ENCODE data around the gene CA10.

CA10 gene

GRCh38 chr17:51702963-51703360 is 455.6 kb downstream of the CA10 start:
- no peaks in the 10 kb centered on the region for H3K27me3 ChIP-seq (ENCODE audit: insufficient read depth, low read length, poor library complexity)
- no peak overlapping the region for H3K27ac ChIP-seq (ENCODE audit: low read length)
- H3K36me3 ChIP-seq (ENCODE audit: insufficient read depth, low read length): no peaks in the 10 kb centered on the region
- DNase-seq (no peak), ATAC-seq (ENCODE audit: insufficient read depth, low read depth) (no peak)
- no peak overlapping the region for H2AFZ ChIP-seq (ENCODE audit: low read depth, low read length)
- H3K4me1 ChIP-seq (ENCODE audit: insufficient read depth, low read length): peaks cover 5% of the 10 kb centered on the region
- no peak overlapping the region for H3K4me3 ChIP-seq (ENCODE audit: low read depth in 1 of 2, low read length in 2 of 2)
- H3K4me2 ChIP-seq (ENCODE audit: insufficient read depth, low read length): no peak overlapping the region
- TF ChIP-seq CTCF (IDR thresholded peaks at IDR 0.05; ENCODE audit: borderline replicate concordance, extremely low read depth, low read length, poor library complexity, severe bottlenecking) (no peak), EZH2 (IDR thresholded peaks at IDR 0.05; ENCODE audit: borderline replicate concordance, low read depth, low read length, severe bottlenecking) (no peak)
- no peak overlapping the region for H3K9ac ChIP-seq (ENCODE audit: low read depth, low read length)
- H4K20me1 ChIP-seq (ENCODE audit: insufficient read depth, low read length): no peaks in the 10 kb centered on the region
- no peaks in the 10 kb centered on the region for H3K79me2 ChIP-seq (ENCODE audit: insufficient read depth, low read length)
- no peaks in the 10 kb centered on the region for H3K9me3 ChIP-seq (ENCODE audit: insufficient read depth, low read length, severe bottlenecking)

- Histone ChIP-seq H3K4me1 (ENCODE audit: insufficient read depth, low read length) (no peaks in the 10 kb centered on the region), H3K4me2 (ENCODE audit: insufficient read depth, low read length) (no peak overlapping the region), H3K4me3 (ENCODE audit: low read depth in 1 of 2, low read length in 2 of 2) (no peak overlapping the region), H3K9me3 (ENCODE audit: insufficient read depth, low read length, severe bottlenecking) (no peaks in the 10 kb centered on the region), H3K27ac (ENCODE audit: low read length) (no peak overlapping the region), H3K27me3 (ENCODE audit: insufficient read depth, low read length, poor library complexity) (no peaks in the 10 kb centered on the region), H3K36me3 (ENCODE audit: insufficient read depth, low read length) (no peaks in the 10 kb centered on the region), H3K9ac (ENCODE audit: low read depth, low read length) (no peak overlapping the region), H4K20me1 (ENCODE audit: insufficient read depth, low read length) (no peaks in the 10 kb centered on the region), H3K79me2 (ENCODE audit: insufficient read depth, low read length) (no peaks in the 10 kb centered on the region), H2AFZ (ENCODE audit: low read depth, low read length) (no peak overlapping the region)
- TF ChIP-seq EZH2 (IDR thresholded peaks at IDR 0.05; ENCODE audit: borderline replicate concordance, low read depth, low read length, severe bottlenecking): no peak
- TF ChIP-seq CTCF (IDR thresholded peaks at IDR 0.05; ENCODE audit: borderline replicate concordance, extremely low read depth, low read length, poor library complexity, severe bottlenecking): no peak
- ATAC-seq (ENCODE audit: insufficient read depth, low read depth) (no peak), DNase-seq (no peak)
Measured at GRCh38 chr17:51701501-51701900, 457.0 kb downstream of the CA10 start.

DNA sequence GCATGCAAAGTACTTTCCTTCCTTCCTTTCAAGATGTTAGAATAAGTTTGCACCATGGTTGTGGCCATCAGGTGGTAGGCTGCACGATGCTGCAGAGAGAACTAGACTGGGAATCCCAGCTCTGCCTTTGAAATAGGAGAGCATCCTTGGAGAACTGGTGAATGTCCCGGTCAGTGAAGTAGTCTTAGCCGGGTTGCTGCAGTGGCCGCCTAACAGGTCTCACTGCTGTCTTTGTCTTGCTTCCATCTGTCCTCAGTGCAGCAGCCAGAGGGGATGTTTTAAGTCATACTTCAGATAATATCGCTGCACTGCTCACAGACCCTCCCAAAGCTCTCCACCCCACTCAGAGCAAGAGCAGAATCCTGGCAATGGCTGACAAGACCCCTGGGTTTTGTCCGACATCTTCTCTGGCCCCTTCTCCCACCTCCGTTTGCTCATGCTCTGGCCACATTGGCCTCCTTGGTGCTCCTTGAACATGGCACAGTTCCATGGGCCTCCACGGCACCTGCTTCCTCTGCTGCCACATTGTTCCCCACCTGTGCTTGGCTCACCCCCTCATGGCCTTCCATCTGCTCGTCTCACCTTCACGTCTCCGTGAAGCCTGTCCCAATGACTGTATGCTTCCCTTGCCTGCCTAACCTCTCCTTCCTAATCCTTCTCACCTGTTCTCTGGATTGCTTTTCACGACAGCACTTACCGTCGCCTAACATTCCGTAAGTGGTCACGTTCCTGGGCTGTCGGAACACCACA is 458.3 kb downstream of the CA10 start:
- Histone ChIP-seq H4K20me1 (ENCODE audit: insufficient read depth, low read length) (no peaks in the 10 kb centered on the region), H3K9me3 (ENCODE audit: insufficient read depth, low read length, severe bottlenecking) (no peaks in the 10 kb centered on the region), H3K79me2 (ENCODE audit: insufficient read depth, low read length) (no peaks in the 10 kb centered on the region), H3K4me3 (ENCODE audit: low read depth in 1 of 2, low read length in 2 of 2) (no peak overlapping the region), H3K4me2 (ENCODE audit: insufficient read depth, low read length) (no peak overlapping the region), H3K4me1 (ENCODE audit: insufficient read depth, low read length) (no peaks in the 10 kb centered on the region), H3K9ac (ENCODE audit: low read depth, low read length) (no peak overlapping the region), H2AFZ (ENCODE audit: low read depth, low read length) (no peak overlapping the region), H3K27me3 (ENCODE audit: insufficient read depth, low read length, poor library complexity) (no peaks in the 10 kb centered on the region), H3K36me3 (ENCODE audit: insufficient read depth, low read length) (no peaks in the 10 kb centered on the region), H3K27ac (ENCODE audit: low read length) (no peak overlapping the region)
- no peak for TF ChIP-seq EZH2 (IDR thresholded peaks at IDR 0.05; ENCODE audit: borderline replicate concordance, low read depth, low read length, severe bottlenecking)
- TF ChIP-seq CTCF (IDR thresholded peaks at IDR 0.05; ENCODE audit: borderline replicate concordance, extremely low read depth, low read length, poor library complexity, severe bottlenecking): no peak
- no peak for DNase-seq
- ATAC-seq (ENCODE audit: insufficient read depth, low read depth): no peak

Measured in DND-41 (cell line).